Naive thymus-derived CD4-positive, alpha-beta T cell (primary cell): ENCODE measurements around the gene TPI1. TPM values are rescaled to one million over a fixed set of nuclear protein-coding genes. Genes with fewer than 3 reads are reported as not detected.
"Not testable (repeated sequence)": the region's sequence is repeated elsewhere in the genome, so short reads cannot be mapped to it uniquely, and the experiment has no call there.

Source experiments
- ATAC-seq: fragments of 150-1000 bp; cut with Tn5 transposase; 2 replicates; pipeline ENCODE4 v1.10.0; 2021; ENCODE audit warnings: mild to moderate bottlenecking, moderate library complexity
- CTCF ChIA-PET: fragments of 350-600 bp; sonication (Branson Sonifier 250); formaldehyde crosslinking; loops from one replicate; lab custom pipeline; 2021; ENCODE audit warnings: antibody characterized with exemption; lab: Charles Lee
- POLR2A ChIA-PET: fragments of 350-600 bp; sonication (Branson Sonifier 250); formaldehyde crosslinking; loops from one replicate; lab custom pipeline; 2021; ENCODE audit warnings: antibody characterized with exemption, inconsistent platforms; lab: Charles Lee
- DNase-seq, 9 donors: peaks; one replicate each; pipeline versions ENCODE4 v3.0.0 to v3.0.0-alpha.2; 2020 to 2022; ENCODE audit warnings: mixed read lengths in 1 of 9
- H3K27ac ChIP-seq: one replicate; pipeline ENCODE4 v1.7.0; 2013; ENCODE audit warnings: mild to moderate bottlenecking, low read depth, low read length, moderate library complexity
- H3K27me3 ChIP-seq, 2 donors: one replicate each; pipeline ENCODE4 v1.7.0; 2013; ENCODE audit warnings: low read length in 2 of 2, mild to moderate bottlenecking in 2 of 2, moderate library complexity in 2 of 2; ENCODE audit not compliant: control insufficient read depth in 2 of 2, insufficient read depth in 2 of 2
- H3K36me3 ChIP-seq, 3 experiments: 1 replicate in 2 of 3; 2 replicates in 1 of 3; pipeline ENCODE4 v1.7.0; 2013; ENCODE audit warnings: low read length in 3 of 3, mild to moderate bottlenecking in 3 of 3, moderate library complexity in 1 of 3; ENCODE audit not compliant: insufficient read depth in 3 of 3, control insufficient read depth in 2 of 3
- H3K4me1 ChIP-seq, 2 donors: one replicate each; pipeline ENCODE4 v1.7.0; 2013; ENCODE audit warnings: low read length in 2 of 2, mild to moderate bottlenecking in 2 of 2, moderate library complexity in 1 of 2; ENCODE audit not compliant: control insufficient read depth in 2 of 2, insufficient read depth in 2 of 2
- H3K4me3 ChIP-seq: 2 replicates; pipeline ENCODE4 v1.7.0; 2013; ENCODE audit warnings: mild to moderate bottlenecking, low read length
- H3K9me3 ChIP-seq, 3 experiments: 1 replicate in 2 of 3; 2 replicates in 1 of 3; pipeline ENCODE4 v1.7.0; 2013; ENCODE audit warnings: low read length in 3 of 3; ENCODE audit not compliant: control insufficient read depth in 2 of 3
- H3K27ac Mint-ChIP-seq, 9 donors: one replicate each; pipeline ENCODE4 v1.8.0; 2020 to 2022; ENCODE audit warnings: mixed read lengths in 9 of 9, mild to moderate bottlenecking in 8 of 9, moderate library complexity in 5 of 9, inconsistent platforms in 2 of 9
- H3K27me3 Mint-ChIP-seq, 5 donors: one replicate each; pipeline ENCODE4 v1.8.0; 2021 to 2022; ENCODE audit warnings: mixed read lengths in 5 of 5, mild to moderate bottlenecking in 1 of 5
- H3K36me3 Mint-ChIP-seq, 5 donors: one replicate each; pipeline ENCODE4 v1.8.0; 2020 to 2022; ENCODE audit warnings: mixed read lengths in 5 of 5, mild to moderate bottlenecking in 3 of 5, inconsistent platforms in 1 of 5
- H3K4me1 Mint-ChIP-seq, 7 donors: one replicate each; pipeline ENCODE4 v1.8.0; 2020 to 2022; ENCODE audit warnings: mixed read lengths in 7 of 7, mild to moderate bottlenecking in 3 of 7, inconsistent platforms in 1 of 7
- H3K4me3 Mint-ChIP-seq, 10 donors: one replicate each; pipeline ENCODE4 v1.8.0; 2020 to 2022; ENCODE audit warnings: mild to moderate bottlenecking in 10 of 10, mixed read lengths in 10 of 10, moderate library complexity in 6 of 10, inconsistent platforms in 2 of 10
- H3K9me3 Mint-ChIP-seq, 11 donors: one replicate each; pipeline ENCODE4 v1.8.0; 2020 to 2022; ENCODE audit warnings: mixed read lengths in 11 of 11, mild to moderate bottlenecking in 4 of 11, inconsistent platforms in 1 of 11, moderate library complexity in 1 of 11
- intact Hi-C, 2 donors: fragments of 100-400 bp; cut with micrococcal nuclease; formaldehyde crosslinking; loops; one replicate each; pipeline ENCODE4 v1.15.1; 2023
- polyA plus RNA-seq, 2 donors: library from polyadenylated mRNA; unstranded; fragments of 300-500 nt; fragmentation: Illumina TruSeq; gene quantifications; one replicate each; pipeline ENCODE4 v1.2.3, GENCODE V29; 2021
- total RNA-seq, 6 experiments: library from RNA in 5 of 6; stranded (reverse) in 5 of 6; gene quantifications; 1 replicate in 5 of 6; 2 replicates in 1 of 6; pipeline ENCODE4 v1.2.3 and lab custom pipeline; 2021 to 2026

The TPI1 gene
- total and polyA plus RNA-seq, 7 experiments from 2014 or later, result 89.7 to 1,293 (median 163) TPM

DNA sequence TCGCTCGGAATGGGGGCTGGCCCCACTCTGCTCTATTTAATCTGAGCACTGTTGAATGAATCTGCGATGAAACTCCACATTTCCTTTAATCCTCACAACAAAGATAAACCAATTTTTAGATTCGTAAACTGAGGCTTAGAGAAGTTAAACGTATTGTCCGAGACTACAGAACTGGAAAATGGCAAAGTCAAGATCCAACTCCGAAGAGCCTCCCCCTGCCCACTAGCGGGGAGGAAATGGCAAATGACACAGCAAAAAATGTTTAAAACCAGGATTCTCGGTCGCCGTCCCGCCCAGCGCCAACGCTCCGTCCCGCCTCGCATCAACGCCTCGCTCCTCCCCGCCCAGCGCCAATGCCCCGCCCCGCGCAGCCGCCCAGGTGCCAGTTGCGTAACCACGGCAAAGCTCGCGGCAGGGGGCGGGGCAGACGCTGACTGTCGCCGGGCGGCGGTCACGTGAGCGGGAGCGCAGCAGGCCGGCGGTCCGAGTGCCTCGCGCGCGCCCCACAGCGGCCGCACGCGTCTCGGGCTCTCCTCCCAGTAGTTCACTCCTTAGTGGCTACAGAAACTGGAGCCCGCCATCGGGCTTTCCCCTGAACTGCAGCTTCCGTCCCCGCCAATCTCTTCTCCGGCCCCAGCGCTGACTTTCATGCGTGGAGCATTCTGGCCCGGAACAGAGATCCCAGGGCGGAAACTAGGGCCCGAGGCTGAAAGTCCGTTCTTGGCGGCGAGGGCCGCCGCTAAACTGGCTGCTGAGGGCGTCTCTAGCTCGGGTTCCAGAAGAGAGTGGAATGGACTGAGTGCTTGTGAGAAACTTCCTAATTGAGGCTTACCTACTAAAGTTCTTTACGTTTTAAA lies 23.7 kb downstream of the TPI1 start:
- peak; percentile 95 to 100 (median 97) for DNase-seq
- peaks cover 0 to 6% (median 0%) of the 10 kb centered on the region in 5 donors for H3K36me3 Mint-ChIP-seq
- POLR2A ChIA-PET, result interaction anchor here (0.8 to 4.0 kb wide), 18 partner anchors 9 to 167 kb away, joined by 3 to 70 read pairs (median 5); partner anchors contain the start of genes C12orf57, CD4, CDCA3 and COPS7A
- no peaks in the 10 kb centered on the region for H3K9me3 Mint-ChIP-seq
- H3K4me3 ChIP-seq, result peak overlapping the region; percentile 93
- peak overlapping the region; percentile 82 to 94 (median 90) for H3K27ac Mint-ChIP-seq
- H3K4me1 Mint-ChIP-seq, result peaks cover 0 to 31% (median 11%) of the 10 kb centered on the region in 7 donors
- peak; percentile 96 for ATAC-seq
- H3K4me1 ChIP-seq, result peaks cover 6 to 10% of the 10 kb centered on the region in 2 donors
- intact Hi-C loops, result loop anchor here (1.0 kb wide), 13 partner anchors 13 to 228 kb away; partner anchors contain the start of genes EMG1 (in 2 of the 2), ENO2 (in 2 of the 2), LPCAT3 (in 2 of the 2) and LRRC23 (in 2 of the 2)
- peak overlapping the region; percentile 86 for H3K27ac ChIP-seq
- CTCF ChIA-PET, result interaction anchor here (0.6 to 2.0 kb wide), 17 partner anchors 12 to 302 kb away, joined by 3 to 21 read pairs (median 3); partner anchors contain the start of genes CDCA3, SPSB2, TPI1 and USP5
- no peaks in the 10 kb centered on the region for H3K27me3 Mint-ChIP-seq
- H3K4me3 Mint-ChIP-seq, result peak overlapping the region; percentile 78 to 86 (median 84)
- H3K9me3 ChIP-seq, result no peaks in the 10 kb centered on the region
- H3K27me3 ChIP-seq, result no peaks in the 10 kb centered on the region
- no peaks in the 10 kb centered on the region for H3K36me3 ChIP-seq

DNA sequence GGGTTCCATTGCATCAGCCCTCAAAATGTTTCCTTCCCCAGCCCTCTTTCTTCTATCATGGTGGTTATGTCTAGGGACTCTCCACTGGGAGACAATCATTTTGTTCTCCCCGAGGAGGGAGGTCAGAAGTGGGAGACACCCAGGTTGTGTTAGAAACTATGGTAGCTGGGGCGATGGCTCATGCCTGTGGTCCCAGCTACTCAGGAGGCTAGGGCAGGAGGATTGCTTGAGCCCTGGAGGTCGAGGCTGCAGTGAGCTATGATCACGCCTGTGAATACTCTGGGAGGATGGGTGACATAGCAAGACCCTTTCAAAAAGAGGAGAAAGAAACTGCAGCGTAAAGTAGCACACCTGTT lies 24.3 kb downstream of the TPI1 start:
- Mint-ChIP-seq H3K4me1 (peaks cover 0 to 31% (median 11%) of the 10 kb centered on the region in 7 donors), H3K27me3 (peaks cover 0 to under 1% (median 0%) of the 10 kb centered on the region in 5 donors), H3K27ac (peak overlapping the region; percentile 82 to 94 (median 88)), H3K9me3 (no peaks in the 10 kb centered on the region), H3K4me3 (peak overlapping the region; percentile 78 to 86 (median 84)), H3K36me3 (peaks cover 0 to 6% (median 0%) of the 10 kb centered on the region in 5 donors)
- H3K36me3 ChIP-seq, result no peaks in the 10 kb centered on the region
- H3K4me3 ChIP-seq, result peak overlapping the region; percentile 93
- H3K9me3 ChIP-seq, result no peaks in the 10 kb centered on the region
- ChIA-PET POLR2A (interaction anchor here (0.6 to 4.0 kb wide), 19 partner anchors 8 to 270 kb away, joined by 3 to 70 read pairs (median 5); partner anchors contain the start of genes C12orf57, CDCA3, COPS7A and ENO2), CTCF (interaction anchor here (0.6 to 2.0 kb wide), 18 partner anchors 11 to 507 kb away, joined by 3 to 21 read pairs (median 3); partner anchors contain the start of genes CDCA3, LPCAT3, LTBR and SPSB2)
- intact Hi-C loops, result loop anchor here (1.0 kb wide), 13 partner anchors 13 to 228 kb away; partner anchors contain the start of genes EMG1 (in 2 of the 2), ENO2 (in 2 of the 2), LPCAT3 (in 2 of the 2) and LRRC23 (in 2 of the 2)
- DNase-seq (no peak), ATAC-seq (no peak)
- peaks cover 6 to 10% of the 10 kb centered on the region in 2 donors for H3K4me1 ChIP-seq
- peak overlapping the region; percentile 86 for H3K27ac ChIP-seq
- no peaks in the 10 kb centered on the region for H3K27me3 ChIP-seq

GRCh38 chr12:6892683-6893082 lies 25.4 kb downstream of the TPI1 start:
- H3K27ac ChIP-seq, H3K27me3 Mint-ChIP-seq, H3K27me3 ChIP-seq, DNase-seq, H3K36me3 ChIP-seq, H3K9me3 ChIP-seq, H3K9me3 Mint-ChIP-seq, H3K36me3 Mint-ChIP-seq, intact Hi-C loops, ATAC-seq, H3K4me3 ChIP-seq, H3K4me1 ChIP-seq: not testable (repeated sequence)
- peak overlapping the region in 6 of 10 donors; percentile 6 to 84 (median 33) for H3K4me3 Mint-ChIP-seq
- POLR2A ChIA-PET, result interaction anchor here (0.7 to 4.0 kb wide), 6 partner anchors 13 to 271 kb away, joined by 3 to 70 read pairs (median 10); partner anchors contain the start of genes ENO2, LRRC23 and SPSB2
- CTCF ChIA-PET, result interaction anchor here (1.2 to 2.0 kb wide), 2 partner anchors 10 to 19 kb away, joined by 3 to 6 read pairs; no protein-coding TSS in a partner anchor
- peak overlapping the region in 2 of 9 donors; percentile 51 to 57 for H3K27ac Mint-ChIP-seq
- H3K4me1 Mint-ChIP-seq, result peaks cover 0 to 31% (median 11%) of the 10 kb centered on the region in 7 donors

- no peak for DNase-seq
- intact Hi-C loops, result no loop called here
- no peaks in the 10 kb centered on the region for H3K9me3 Mint-ChIP-seq
- H3K27me3 Mint-ChIP-seq, result peaks cover 0 to 3% (median 0%) of the 10 kb centered on the region in 5 donors
- Histone ChIP-seq H3K27ac (no peak overlapping the region), H3K9me3 (no peaks in the 10 kb centered on the region), H3K27me3 (no peaks in the 10 kb centered on the region), H3K4me3 (no peak overlapping the region), H3K36me3 (no peaks in the 10 kb centered on the region), H3K4me1 (peaks cover 6 to 10% of the 10 kb centered on the region in 2 donors)
- no peak overlapping the region for H3K27ac Mint-ChIP-seq
- H3K4me1 Mint-ChIP-seq, result peaks cover 0 to 28% (median 11%) of the 10 kb centered on the region in 7 donors
- POLR2A ChIA-PET, result interaction anchor here (1.1 kb wide), 1 partner anchor 41 kb away, joined by 4 read pairs; no protein-coding TSS in a partner anchor
- CTCF ChIA-PET, result interaction anchor here (0.9 kb wide), 1 partner anchor 70 kb away, joined by 3 read pairs; no protein-coding TSS in a partner anchor
- H3K4me3 Mint-ChIP-seq, result no peak overlapping the region
- no peak for ATAC-seq
- H3K36me3 Mint-ChIP-seq, result peaks cover 0 to 2% (median 0%) of the 10 kb centered on the region in 5 donors
These were observed 27.0 kb downstream of the TPI1 start for GRCh38 chr12:6894321-6894720.

DNA sequence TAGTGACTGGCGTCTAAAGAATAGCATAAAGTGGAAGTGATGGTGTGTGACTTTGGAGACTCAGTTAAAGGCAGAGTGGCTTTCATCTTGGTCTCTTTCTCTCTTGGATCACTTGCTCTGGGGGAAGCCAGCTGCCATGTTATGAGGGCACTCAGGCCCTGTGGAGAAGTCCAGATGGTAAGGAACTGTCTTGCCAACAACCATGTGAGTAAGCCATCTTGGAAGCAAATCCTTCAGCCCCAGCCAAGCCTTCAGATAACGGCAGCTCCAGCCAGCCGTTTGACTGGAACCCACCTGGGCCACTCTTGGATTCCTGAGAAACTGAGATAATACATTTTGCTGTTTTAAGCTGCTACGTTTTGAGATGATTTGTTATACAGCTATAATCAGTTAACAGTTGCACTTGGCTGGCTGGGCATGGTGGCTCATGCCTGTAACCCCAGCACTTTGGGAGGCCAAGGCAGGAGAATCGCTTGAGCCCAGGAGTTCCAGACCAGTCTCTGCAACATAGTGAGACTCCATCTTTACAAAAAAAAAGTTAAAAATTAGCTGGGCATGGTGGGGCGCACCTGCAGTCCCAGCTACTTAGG lies 29.6 kb downstream of the TPI1 start:
- intact Hi-C loops, result no loop called here
- peaks cover 0 to 3% (median 0%) of the 10 kb centered on the region in 5 donors for H3K27me3 Mint-ChIP-seq
- ChIA-PET POLR2A (interaction anchor here (0.8 to 1.0 kb wide), 3 partner anchors 17 to 45 kb away, joined by 3 to 5 read pairs (median 3); partner anchors contain the start of genes ENO2 and USP5), CTCF (interaction anchor here (1.5 kb wide), 1 partner anchor 24 kb away, joined by 4 read pairs; the partner anchor contains the start of gene SPSB2)
- H3K27ac Mint-ChIP-seq, result no peak overlapping the region
- Histone ChIP-seq H3K27ac (no peak overlapping the region), H3K4me1 (no peaks in the 10 kb centered on the region), H3K9me3 (no peaks in the 10 kb centered on the region), H3K4me3 (no peak overlapping the region), H3K27me3 (no peaks in the 10 kb centered on the region), H3K36me3 (no peaks in the 10 kb centered on the region)
- ATAC-seq (no peak), DNase-seq (no peak)
- H3K9me3 Mint-ChIP-seq, result no peaks in the 10 kb centered on the region
- peaks cover 0 to 14% (median 5%) of the 10 kb centered on the region in 7 donors for H3K4me1 Mint-ChIP-seq
- peaks cover 0 to 2% (median 0%) of the 10 kb centered on the region in 5 donors for H3K36me3 Mint-ChIP-seq
- no peak overlapping the region for H3K4me3 Mint-ChIP-seq

DNA sequence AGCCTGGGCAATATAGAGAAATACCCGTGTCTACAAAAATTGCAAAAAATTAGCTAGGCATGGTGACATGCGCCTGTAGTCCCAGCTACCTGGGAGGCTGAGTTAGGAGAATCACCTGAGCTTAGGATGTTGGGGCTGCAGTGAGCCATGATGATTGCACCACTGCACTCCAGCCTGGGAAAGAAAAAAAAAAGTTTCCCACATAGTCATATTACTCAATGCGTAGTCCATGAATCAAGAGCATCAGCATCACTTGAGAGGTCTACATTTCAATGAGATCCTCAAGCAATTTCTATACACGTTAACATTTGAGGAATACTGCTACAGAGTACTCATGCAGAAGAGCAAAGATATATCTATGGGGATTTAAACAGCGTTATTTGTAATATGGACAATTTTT lies 32.1 kb downstream of the TPI1 start:
- no peaks in the 10 kb centered on the region for H3K9me3 ChIP-seq
- Mint-ChIP-seq H3K4me3 (no peak overlapping the region), H3K27me3 (peaks cover 0 to 3% (median 0%) of the 10 kb centered on the region in 5 donors), H3K36me3 (no peaks in the 10 kb centered on the region), H3K9me3 (no peaks in the 10 kb centered on the region), H3K27ac (no peak overlapping the region), H3K4me1 (peaks cover 0 to 13% (median 5%) of the 10 kb centered on the region in 7 donors)
- ChIA-PET POLR2A (interaction anchor here (0.9 to 1.9 kb wide), 2 partner anchors 8 to 14 kb away, joined by 3 to 8 read pairs; no protein-coding TSS in a partner anchor), CTCF (no interaction called here)
- H3K4me3 ChIP-seq, result no peak overlapping the region
- no peaks in the 10 kb centered on the region for H3K27me3 ChIP-seq
- intact Hi-C loops, result no loop called here
- H3K36me3 ChIP-seq, result no peaks in the 10 kb centered on the region
- DNase-seq (no peak), ATAC-seq (no peak)
- no peak overlapping the region for H3K27ac ChIP-seq
- H3K4me1 ChIP-seq, result peaks cover 6 to 8% of the 10 kb centered on the region in 2 donors
